HG02763 (cell line): Measurements from ENCODE around the gene AOPEP.

ENCODE experiments used
- ATAC-seq: cut with Tn5 transposase; IDR thresholded peaks from one replicate; pipeline ENCODE4 v1.9.1; 2021; ENCODE audit warnings: mild to moderate bottlenecking, moderate library complexity; ENCODE audit not compliant: unreplicated experiment

Gene AOPEP

DNA sequence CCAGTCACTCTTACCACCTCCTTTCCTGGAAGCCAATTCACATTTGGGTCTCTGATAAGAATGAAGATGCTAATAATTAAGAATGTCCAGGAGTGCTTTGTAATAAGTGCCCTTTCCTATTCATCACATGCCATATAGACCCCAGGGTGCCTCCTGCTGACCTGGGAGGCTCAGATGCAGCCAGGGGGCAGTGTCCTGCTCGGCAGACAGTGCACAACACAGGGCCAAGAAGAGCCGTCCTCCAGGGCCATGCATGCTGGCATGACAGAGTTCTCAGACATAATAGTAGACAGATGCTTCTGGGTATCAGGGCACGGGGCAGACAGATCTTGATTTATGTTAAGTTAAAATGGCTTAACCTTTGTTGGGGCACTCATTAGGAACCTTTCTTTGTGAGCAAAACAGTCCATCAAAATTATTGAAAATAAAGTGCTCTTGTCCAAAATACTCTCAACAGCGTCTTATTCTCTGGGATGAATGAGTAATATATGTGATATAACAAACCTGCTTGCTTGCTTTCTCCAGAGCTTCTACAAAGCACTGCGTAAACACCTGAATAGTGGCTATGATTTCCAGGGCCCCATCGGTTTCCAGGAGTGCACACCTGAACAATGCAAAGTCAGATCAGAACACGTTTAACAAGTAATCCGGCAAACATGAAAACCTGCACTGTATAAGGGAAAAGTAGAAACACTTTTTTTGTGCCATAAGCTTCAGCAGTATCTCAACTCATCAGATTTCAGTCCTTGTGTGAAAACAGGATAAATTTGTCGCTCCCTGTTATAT, 398.3 kb downstream of the AOPEP start:
- ATAC-seq, result no peak

DNA sequence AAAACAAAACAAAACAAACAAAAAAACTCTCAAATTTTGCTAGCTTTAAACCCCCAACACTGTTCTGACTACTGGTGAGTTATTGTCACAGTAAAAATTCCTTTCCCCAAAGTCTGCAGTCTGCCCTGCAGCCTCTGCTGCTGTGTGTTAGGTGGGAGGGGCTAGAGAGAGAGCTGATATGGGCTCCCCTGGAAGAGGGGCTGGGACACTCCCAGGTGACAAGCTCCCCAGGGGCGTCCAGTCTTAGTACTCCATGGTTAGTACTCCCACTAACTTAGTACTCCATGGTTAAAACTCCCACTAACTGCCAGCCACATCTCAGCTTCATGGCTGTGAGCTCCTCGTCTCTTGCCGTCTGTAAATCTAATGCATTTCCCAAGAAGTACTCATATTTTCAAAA, 399.2 kb downstream of the AOPEP start:
- ATAC-seq, result no peak

DNA sequence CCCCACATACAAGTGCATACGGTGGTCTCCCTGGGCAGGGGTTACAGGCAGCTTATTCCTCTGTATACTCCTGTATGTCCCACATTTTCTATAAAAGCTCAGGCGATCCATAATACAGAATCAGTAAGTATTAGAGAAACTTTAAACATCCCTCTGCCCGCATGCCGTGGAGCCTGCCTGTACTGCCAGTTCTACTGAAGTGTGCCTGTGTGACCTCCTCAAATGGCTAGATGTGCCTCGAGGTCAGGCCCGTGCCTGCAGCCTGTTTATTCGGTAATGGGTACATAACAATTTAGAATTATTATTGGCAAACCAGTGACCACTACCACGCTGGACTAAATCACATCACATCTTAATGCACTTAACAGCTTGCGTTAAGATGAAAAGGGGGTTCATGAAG, 400.2 kb downstream of the AOPEP start:
- ATAC-seq, result no peak

DNA sequence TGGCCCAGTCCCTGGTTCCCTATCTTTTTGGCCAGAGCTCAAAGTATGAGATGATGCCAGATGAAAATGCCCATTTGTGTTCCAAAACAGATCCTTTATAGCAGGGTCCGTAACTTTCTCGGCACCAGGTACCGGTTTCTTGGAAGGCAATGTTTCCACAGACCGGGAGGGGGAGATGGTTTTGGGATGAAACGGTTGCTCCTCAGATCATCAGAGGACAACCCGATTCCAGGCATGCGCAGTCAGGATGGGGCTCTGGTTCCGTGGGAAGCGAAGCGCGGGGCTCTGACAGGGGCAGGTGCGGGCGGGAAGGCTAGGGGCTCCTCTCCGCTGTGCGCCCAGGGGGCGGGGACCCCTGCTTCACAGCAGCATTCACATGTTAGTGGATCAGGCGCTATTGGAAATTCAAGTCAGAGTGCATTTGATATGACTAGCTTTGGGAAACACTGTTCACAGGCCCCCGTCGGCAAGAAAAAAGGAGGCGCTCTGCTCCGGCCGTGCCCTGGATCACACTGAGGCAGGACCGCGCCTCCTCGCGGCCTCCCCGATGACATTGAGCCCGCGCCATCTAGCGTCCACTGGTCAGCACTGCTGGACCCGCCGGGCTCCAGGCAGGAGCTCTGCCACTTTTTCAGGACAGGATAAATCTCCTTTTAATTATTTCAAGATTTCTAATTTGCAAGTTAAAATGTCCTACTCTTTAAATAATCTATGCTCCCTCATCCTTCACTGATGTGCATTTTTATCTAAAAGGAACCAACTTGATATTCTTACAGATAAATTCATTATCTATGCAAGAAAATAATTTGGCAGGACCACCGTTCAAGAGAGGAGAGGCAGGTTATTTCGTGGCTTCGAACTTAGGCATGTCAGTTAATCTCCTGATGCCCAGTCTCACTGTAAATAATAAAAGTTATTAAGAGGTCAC, 401.0 kb downstream of the AOPEP start:
- ATAC-seq, result no peak

DNA sequence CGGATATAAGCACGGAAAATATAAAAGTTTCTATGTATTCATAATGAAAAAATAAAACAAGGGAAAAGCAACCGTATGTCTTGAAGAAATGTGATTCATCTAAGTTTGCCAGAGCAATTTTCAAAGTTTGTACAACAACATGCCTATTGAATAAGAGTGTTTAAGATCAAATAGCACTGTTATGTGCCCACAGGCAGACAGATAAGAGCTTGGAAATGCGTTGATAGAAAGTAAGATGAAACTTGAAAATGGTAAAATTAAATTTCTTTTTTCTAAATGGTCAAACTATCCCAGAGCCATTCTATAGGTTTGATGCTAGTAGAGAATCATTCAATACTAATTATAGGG, 401.7 kb downstream of the AOPEP start:
- no peak for ATAC-seq

DNA sequence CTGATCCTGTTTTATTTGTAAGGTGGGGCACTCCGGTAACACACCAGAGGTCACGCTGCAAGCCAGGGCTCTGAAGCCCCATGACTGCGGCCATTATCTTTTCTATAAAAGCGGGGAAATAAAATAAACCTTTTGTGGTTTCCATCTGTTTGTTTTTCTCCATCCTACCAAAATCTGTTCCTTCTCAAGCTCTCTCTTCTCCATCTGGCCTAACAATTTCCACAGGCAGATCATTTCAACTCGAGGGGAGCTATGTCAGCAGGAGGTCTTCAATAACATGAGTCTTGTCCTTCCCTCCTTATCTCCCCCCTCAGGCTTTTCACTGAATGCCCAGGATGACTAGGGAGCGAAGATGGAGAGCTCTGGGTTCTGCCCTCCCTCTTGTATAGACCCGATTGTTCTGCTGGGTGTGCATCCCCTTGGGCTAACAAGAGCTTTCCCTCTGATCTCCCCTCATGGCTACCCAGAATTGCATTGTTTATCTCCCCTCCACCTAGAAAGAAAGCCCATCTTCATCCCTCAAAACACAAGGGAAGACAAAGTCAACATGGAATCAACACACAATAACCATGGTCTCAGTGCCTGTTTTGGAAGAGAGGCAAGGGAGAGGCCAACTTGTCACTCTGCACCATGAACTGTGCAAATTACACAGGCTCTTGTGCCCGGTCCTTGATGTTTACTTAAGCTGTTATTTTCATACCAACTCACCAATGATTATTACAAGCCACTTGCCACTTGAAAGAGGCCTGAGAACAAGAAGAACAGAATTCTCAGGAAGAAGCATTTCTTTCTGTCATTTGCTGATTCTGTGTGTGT, 403.2 kb downstream of the AOPEP start:
- no peak for ATAC-seq

DNA sequence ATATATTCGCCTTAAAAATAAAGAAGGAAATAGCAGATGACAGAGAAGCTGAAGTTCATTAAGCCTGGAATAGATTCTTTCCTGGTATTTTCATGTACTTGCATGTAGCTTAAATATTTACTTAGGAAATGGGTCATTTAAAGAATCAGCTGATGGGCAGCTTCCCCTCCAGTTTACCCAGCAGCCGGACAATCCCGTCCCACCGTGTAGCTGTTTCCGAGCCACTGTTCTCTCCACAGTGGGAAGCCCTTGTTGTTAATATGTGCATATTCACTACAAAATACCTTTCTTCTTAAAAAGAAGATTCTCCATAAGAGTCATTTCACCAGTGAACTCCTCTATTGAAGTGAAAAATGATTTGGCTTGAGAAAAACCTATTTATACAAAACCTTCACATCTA, 404.0 kb downstream of the AOPEP start:
- ATAC-seq, result no peak

DNA sequence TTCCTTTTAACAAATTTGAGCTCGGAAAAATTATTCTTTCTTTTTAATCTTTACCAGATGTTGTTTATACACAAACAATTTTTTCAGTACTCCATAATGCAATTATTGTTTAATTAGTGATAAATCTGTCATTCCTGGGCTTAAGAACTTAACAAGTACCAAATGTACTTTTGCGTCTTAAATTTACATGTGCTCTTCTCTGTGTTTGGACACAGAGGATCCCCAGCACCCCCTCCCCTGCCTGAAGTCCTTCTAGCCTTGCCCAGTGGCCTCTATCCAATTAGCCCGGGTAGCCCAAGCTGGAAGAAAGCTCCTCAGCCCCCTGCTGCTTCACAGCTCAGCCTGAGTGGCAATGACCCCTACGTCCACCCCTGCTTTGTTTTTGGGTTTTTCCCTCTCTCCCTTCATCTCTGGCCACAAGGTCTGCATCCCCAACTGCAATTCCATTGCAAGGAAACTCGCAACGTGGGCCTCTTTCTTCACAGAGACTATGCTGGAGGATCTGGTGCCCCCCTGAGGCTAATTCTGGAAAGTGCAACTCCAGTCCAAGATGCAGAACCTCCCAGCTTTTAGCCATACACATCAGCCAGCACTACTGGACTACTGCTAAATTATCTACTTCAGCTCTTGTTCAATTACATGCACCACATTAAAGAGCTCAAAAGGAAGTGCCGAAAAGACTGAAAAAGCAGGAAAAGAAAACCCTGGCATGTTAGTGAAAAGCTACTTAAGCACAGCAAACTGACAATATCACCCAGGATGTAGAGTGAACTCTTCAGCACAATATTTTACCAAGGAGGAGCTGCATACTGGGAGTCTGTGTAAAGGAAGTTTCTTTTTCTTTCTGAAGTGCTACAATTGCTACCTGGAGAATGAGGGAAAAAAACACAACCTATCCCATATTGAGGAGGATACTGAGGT, 404.8 kb downstream of the AOPEP start:
- no peak for ATAC-seq

DNA sequence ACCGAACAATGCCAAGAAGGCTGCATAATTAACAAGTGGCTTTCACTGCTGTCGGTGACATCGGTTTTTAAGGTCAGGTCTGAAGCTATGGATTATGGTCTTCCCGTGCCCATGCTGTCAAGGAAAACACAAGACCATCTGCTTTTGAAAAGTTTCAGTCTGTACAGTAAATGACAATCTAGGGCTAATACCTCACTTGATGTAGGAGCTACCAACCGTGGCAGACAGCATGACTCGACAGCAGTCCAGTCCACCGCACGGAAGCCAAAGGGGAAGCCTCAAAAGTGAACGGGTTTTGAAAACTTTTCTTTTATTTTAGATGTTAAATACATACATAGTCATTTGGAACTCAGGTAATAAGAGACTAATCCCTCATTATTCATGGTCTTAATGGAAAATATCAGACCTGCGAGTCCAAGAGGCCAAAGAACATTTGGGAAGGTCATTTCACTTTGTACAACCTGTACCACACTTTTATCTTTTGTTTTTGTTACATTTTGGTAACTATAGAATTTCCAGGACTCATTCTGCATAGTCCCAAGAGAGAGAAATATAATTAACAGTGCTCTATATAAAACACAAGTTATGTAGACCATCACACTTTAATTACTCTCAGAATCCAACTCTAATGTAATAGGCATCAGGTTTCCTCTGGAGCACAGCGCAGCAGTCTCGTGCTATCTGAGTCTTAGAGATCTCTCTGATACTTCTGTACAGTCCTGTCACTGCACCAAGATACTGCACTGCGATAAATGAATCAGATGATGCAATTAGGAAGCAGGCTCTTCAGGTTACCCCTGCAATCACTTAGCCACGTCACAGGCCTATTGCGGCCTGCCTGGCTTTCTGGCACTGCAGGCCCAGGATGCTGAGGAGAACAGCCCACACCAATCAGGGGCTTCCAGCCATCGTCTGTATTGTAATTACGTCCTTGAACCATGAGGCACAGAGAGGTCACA, 406.1 kb downstream of the AOPEP start:
- ATAC-seq, result no peak

DNA sequence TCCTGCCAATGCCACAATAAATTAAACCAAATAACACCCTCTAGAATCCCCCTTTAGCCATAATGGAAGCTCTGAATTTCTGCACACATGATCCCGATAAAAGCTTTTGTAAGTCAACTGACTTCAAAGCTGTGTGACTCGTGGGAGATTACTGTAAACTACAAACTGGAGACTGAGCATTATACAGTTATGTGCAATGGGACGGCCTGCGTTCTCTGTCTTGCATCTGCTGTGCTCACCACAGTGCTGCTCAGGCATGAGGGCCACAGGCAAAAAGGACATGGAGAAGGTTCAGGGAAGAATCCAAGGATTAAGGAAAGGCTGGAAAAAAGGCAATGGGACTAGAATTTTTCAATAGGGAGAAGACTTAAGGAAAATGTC, 406.8 kb downstream of the AOPEP start:
- no peak for ATAC-seq

DNA sequence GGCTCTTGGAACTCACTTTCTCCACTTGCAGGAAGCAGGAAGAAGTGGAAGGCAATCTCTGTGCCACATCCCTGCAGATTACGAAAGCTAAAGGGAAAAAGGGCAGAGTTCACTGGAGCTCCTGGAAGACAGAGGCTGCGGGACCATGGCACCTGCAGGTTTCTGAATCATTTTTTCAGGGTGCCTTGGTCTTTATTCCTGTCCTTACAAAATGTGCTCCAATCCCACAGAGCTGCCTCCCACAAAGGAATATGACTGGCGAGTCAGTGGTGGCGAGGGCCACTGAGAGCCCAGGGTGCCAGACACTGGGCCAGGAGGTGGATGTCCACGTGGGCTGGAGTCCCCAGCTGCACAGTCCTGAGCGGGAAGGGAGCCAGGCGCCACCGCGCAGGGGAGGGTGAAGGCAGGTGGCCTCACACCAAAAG, 408.0 kb downstream of the AOPEP start:
- no peak for ATAC-seq

DNA sequence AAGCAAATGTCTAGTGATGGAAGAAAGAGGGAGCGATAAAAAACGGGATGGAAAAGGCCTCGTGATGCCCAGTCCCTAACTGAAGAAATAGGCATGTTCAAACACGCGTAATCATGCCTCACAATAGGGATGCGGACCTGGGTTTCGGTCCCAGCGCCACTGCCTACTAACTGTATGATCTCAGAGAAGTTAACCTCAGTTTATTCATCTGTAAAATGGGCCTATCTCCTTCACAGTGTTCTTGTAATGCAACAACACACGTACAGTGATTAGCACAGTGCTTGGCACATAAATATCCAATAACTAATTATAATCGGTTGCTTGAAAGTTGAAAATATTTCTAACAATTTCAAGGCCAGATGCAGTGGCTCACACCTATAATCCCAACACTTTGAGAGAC, 409.3 kb downstream of the AOPEP start:
- ATAC-seq, result no peak
